ENCODE data around the gene JUN. TPM values are rescaled to one million over a fixed set of nuclear protein-coding genes. Genes with fewer than 3 reads are reported as not detected.

JUN gene
- total RNA-seq, 1 experiment from 2014 or later = 14.2 TPM

GRCh38 chr1:58746757-58747156, 37.1 kb downstream of the JUN start:
- Histone ChIP-seq H3K18ac (ENCODE audit: insufficient read length, low read depth, low read length) (no peak overlapping the region), H3K4me2 (ENCODE audit: insufficient read depth, insufficient read length, low read length) (no peak overlapping the region), H3K79me2 (ENCODE audit: insufficient read depth, low read length) (no peaks in the 10 kb centered on the region), H3K4me1 (ENCODE audit: insufficient read depth, low read length) (no peaks in the 10 kb centered on the region; the same call in 1 of the 2 replicates), H2AFZ (ENCODE audit: low read length) (no peak overlapping the region), H2BK20ac (ENCODE audit: low read depth, low read length, poor library complexity, severe bottlenecking) (peak overlapping the region; percentile 0), H4K20me1 (ENCODE audit: control insufficient read depth, insufficient read depth, insufficient read length) (no peaks in the 10 kb centered on the region), H2BK12ac (ENCODE audit: insufficient read length, low read depth, low read length) (no peak overlapping the region), H2AK5ac (ENCODE audit: insufficient read length, low read length) (no peak overlapping the region), H3K27me3 (ENCODE audit: insufficient read depth, low read length) (no peaks in the 10 kb centered on the region), H3K9ac (ENCODE audit: extremely low read depth, insufficient read length, low read length) (no peak overlapping the region), H3T11ph (ENCODE audit: low read length) (no peak overlapping the region), H3K23ac (ENCODE audit: insufficient read length, low read depth, low read length) (no peak overlapping the region), H3K9me3 (ENCODE audit: control insufficient read depth, low read depth, low read length) (no peaks in the 10 kb centered on the region), H2BK120ac (ENCODE audit: low read depth, low read length, poor library complexity, severe bottlenecking) (no peak overlapping the region), H3K79me1 (ENCODE audit: insufficient read depth, low read depth, low read length, poor library complexity, severe bottlenecking) (no peaks in the 10 kb centered on the region), H4K5ac (ENCODE audit: insufficient read length, low read depth, low read length) (no peak overlapping the region), H4K91ac (ENCODE audit: insufficient read length, low read depth, low read length) (no peak overlapping the region), H3K56ac (ENCODE audit: insufficient read length, low read depth, low read length) (no peak overlapping the region), H2BK5ac (ENCODE audit: insufficient read length, low read length) (no peak overlapping the region), H2BK15ac (ENCODE audit: low read depth, low read length) (no peak overlapping the region), H3K23me2 (ENCODE audit: insufficient read length, low read depth, low read length, poor library complexity, severe bottlenecking) (no peaks in the 10 kb centered on the region), H3K27ac (ENCODE audit: insufficient read length, low read depth, low read length) (no peak overlapping the region), H3K14ac (ENCODE audit: insufficient read depth, low read length) (no peak overlapping the region), H3K4ac (ENCODE audit: low read depth, low read length) (no peak overlapping the region), H4K8ac (replicated peaks; ENCODE audit: insufficient read length, low read depth, low read length) (no peak overlapping the region)
- no peak for DNase-seq
- H3K9me3 Mint-ChIP-seq = no peaks in the 10 kb centered on the region
- H3K4me1 Mint-ChIP-seq = peaks cover 9 to 10% of the 10 kb centered on the region in 2 experiments
- no peak for TF ChIP-seq CTCF (conservative IDR thresholded peaks at IDR 0.05)
- no CpG with 5 or more reads among the region's 2 CpGs for WGBS (ENCODE audit: extremely low coverage, insufficient read length, low lambda C conversion rate)
- no peaks in the 10 kb centered on the region for H3K36me3 Mint-ChIP-seq (ENCODE audit: insufficient read depth in 1 of 3, low read depth in 3 of 3)
- no peaks in the 10 kb centered on the region for H3K27me3 Mint-ChIP-seq (ENCODE audit: low read depth)
- H3K27ac Mint-ChIP-seq = no peak overlapping the region
- no peak overlapping the region for H3K4me3 Mint-ChIP-seq

Data from H9 (cell line).